A673 (cell line): ENCODE results near the gene PTGES3L.

Experiments used
- CTCF ChIP-seq: fragments of 300-800, 200-600 bp; sonication (generic); conservative IDR thresholded peaks from 2 replicates; pipeline ENCODE4 v1.5.1; 2017; ENCODE audit warnings: low read depth, mild to moderate bottlenecking, antibody characterized with exemption, low read length, moderate library complexity, mixed read lengths
- EZH2 ChIP-seq: fragments of 200-600 bp; sonication (generic); IDR thresholded peaks from 2 replicates; pipeline ENCODE4 v1.6.1; 2017; ENCODE audit warnings: borderline replicate concordance, low read depth, mild to moderate bottlenecking, mixed read lengths, antibody characterized with exemption, low read length; ENCODE audit not compliant: poor library complexity, severe bottlenecking

- TF ChIP-seq EZH2 (no peak), CTCF (no peak)
These were observed 48.5 kb upstream of the PTGES3L start for GRCh38 chr17:43028221-43028861.
